HL-60 (cell line): Measurements from ENCODE around the gene ANKRD53.

Experiments used
- DNase-seq, 2 experiments: peaks; one replicate each; pipeline ENCODE4 v3.0.0-alpha.2; 2010 to 2020; ENCODE audit warnings: low read depth in 1 of 2, low spot score in 1 of 2
- H3K27ac ChIP-seq: fragments of 250-450 bp; sonication (Bioruptor Pico); replicated peaks from 2 replicates; pipeline ENCODE4 v1.5.1; 2020; ENCODE audit warnings: mild to moderate bottlenecking, moderate library complexity
- H3K27me3 ChIP-seq: fragments of 250-450 bp; sonication (Bioruptor Pico); 2 replicates; pipeline ENCODE4 v1.5.1; 2021; ENCODE audit warnings: mild to moderate bottlenecking, moderate library complexity; ENCODE audit not compliant: insufficient read depth, poor library complexity, severe bottlenecking
- H3K4me3 ChIP-seq: replicated peaks from 2 replicates; pipeline ENCODE4 v1.5.1; 2011; ENCODE audit warnings: mild to moderate bottlenecking, control low read depth, low read length; ENCODE audit not compliant: insufficient read depth
- GABPA ChIP-seq: IDR thresholded peaks from 2 replicates; pipeline ENCODE4 v1.6.1; 2012; ENCODE audit warnings: low read depth
- POLR2AphosphoS5 ChIP-seq: IDR thresholded peaks from 2 replicates; pipeline ENCODE4 v1.6.1; 2012; ENCODE audit warnings: low read depth
- SPI1 ChIP-seq: IDR thresholded peaks from 2 replicates; pipeline ENCODE4 v1.6.1; 2012; ENCODE audit warnings: low read depth, mild to moderate bottlenecking, borderline replicate concordance
- long read RNA-seq: library from polyadenylated mRNA; unstranded; transcript quantifications from one replicate; pipeline ENCODE4 v2.0.0, GENCODE V29; 2020
- TF ChIP-seq, protein P1 (sequence below): IDR thresholded peaks from one replicate; pipeline ENCODE4 v1.5.1; 2011; ENCODE audit warnings: low read length, control low read depth, inconsistent platforms; ENCODE audit not compliant: insufficient read depth
- TF ChIP-seq, protein P2 (sequence below): IDR thresholded peaks from 2 replicates; pipeline ENCODE4 v1.6.1; 2012; ENCODE audit warnings: low read depth; ENCODE audit not compliant: insufficient replicate concordance

ANKRD53 gene, protein sequence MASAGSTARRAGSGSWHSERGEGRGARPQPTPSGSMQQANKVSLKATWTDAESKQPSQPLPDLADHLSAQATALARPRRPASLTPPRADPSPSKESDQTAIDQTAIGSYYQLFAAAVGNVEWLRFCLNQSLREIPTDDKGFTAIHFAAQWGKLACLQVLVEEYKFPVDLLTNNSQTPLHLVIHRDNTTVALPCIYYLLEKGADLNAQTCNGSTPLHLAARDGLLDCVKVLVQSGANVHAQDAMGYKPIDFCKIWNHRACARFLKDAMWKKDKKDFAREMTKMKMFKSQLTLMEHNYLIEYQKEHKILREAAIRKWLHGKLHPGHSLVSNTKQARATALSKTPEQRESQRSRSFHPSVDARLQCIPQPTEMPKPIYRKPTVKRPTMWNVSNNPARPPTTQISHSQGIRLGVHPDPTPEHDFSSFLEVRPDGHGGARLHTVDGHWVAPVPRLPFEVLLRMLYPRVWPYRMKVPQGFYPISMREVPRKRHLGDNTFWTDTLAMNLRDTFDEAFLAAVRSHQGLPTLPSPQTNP
- long read RNA-seq: 0 reads

DNA sequence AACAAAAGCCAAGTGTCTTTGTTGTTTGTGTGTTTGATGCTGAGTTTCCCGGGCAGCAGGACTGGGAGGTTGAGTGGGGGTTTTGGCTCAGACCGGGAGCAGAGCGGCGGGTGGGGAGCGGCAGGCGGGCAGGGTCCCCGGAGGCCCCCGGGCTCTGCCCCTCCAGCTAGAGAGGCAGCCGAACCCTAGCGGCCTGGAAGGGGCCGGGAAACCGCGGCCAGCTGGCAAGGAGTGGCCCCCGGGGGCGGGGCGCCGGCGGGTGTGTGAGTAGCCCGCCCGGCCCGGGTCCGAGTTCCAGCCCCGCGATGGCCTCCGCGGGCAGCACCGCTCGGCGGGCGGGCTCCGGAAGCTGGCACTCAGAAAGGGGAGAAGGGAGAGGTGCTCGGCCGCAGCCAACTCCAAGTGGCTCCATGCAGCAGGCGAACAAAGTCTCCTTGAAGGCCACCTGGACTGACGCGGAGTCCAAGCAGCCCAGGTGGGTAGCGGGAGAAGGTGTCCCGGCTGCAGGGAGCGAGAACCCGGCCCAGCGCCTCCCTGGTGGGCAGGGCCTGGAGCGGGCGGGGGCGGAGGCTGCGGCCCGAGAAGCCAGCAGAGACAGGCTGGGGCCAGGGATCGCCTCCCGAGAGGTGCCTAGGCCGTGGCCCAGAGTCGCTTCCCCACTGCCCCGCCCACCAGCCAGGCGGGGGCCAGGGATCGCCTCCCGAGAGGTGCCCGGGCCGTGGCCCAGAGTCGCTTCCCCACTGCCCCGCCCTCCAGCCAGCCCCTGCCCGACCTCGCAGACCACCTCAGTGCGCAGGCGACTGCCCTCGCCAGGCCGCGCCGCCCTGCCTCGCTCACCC is at the start of gene ANKRD53:
TSS of gene ANKRD53 (plus strand) at position 290 of the 839 bp plus-strand sequence. CDS start at position 306, 16 bp downstream.
- DNase-seq: no peak
- Histone ChIP-seq H3K27ac (no peak within 1 kb of the TSS), H3K4me3 (no peak within 1 kb of the TSS), H3K27me3 (peaks cover 2% of the 10 kb centered on the region)
- no peak for TF ChIP-seq POLR2AphosphoS5
- TF ChIP-seq, protein P1, sequence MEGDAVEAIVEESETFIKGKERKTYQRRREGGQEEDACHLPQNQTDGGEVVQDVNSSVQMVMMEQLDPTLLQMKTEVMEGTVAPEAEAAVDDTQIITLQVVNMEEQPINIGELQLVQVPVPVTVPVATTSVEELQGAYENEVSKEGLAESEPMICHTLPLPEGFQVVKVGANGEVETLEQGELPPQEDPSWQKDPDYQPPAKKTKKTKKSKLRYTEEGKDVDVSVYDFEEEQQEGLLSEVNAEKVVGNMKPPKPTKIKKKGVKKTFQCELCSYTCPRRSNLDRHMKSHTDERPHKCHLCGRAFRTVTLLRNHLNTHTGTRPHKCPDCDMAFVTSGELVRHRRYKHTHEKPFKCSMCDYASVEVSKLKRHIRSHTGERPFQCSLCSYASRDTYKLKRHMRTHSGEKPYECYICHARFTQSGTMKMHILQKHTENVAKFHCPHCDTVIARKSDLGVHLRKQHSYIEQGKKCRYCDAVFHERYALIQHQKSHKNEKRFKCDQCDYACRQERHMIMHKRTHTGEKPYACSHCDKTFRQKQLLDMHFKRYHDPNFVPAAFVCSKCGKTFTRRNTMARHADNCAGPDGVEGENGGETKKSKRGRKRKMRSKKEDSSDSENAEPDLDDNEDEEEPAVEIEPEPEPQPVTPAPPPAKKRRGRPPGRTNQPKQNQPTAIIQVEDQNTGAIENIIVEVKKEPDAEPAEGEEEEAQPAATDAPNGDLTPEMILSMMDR: no peak
- no peak for TF ChIP-seq GABPA
- no peak for TF ChIP-seq SPI1
- TF ChIP-seq, protein P2, sequence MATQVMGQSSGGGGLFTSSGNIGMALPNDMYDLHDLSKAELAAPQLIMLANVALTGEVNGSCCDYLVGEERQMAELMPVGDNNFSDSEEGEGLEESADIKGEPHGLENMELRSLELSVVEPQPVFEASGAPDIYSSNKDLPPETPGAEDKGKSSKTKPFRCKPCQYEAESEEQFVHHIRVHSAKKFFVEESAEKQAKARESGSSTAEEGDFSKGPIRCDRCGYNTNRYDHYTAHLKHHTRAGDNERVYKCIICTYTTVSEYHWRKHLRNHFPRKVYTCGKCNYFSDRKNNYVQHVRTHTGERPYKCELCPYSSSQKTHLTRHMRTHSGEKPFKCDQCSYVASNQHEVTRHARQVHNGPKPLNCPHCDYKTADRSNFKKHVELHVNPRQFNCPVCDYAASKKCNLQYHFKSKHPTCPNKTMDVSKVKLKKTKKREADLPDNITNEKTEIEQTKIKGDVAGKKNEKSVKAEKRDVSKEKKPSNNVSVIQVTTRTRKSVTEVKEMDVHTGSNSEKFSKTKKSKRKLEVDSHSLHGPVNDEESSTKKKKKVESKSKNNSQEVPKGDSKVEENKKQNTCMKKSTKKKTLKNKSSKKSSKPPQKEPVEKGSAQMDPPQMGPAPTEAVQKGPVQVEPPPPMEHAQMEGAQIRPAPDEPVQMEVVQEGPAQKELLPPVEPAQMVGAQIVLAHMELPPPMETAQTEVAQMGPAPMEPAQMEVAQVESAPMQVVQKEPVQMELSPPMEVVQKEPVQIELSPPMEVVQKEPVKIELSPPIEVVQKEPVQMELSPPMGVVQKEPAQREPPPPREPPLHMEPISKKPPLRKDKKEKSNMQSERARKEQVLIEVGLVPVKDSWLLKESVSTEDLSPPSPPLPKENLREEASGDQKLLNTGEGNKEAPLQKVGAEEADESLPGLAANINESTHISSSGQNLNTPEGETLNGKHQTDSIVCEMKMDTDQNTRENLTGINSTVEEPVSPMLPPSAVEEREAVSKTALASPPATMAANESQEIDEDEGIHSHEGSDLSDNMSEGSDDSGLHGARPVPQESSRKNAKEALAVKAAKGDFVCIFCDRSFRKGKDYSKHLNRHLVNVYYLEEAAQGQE: no peak

DNA sequence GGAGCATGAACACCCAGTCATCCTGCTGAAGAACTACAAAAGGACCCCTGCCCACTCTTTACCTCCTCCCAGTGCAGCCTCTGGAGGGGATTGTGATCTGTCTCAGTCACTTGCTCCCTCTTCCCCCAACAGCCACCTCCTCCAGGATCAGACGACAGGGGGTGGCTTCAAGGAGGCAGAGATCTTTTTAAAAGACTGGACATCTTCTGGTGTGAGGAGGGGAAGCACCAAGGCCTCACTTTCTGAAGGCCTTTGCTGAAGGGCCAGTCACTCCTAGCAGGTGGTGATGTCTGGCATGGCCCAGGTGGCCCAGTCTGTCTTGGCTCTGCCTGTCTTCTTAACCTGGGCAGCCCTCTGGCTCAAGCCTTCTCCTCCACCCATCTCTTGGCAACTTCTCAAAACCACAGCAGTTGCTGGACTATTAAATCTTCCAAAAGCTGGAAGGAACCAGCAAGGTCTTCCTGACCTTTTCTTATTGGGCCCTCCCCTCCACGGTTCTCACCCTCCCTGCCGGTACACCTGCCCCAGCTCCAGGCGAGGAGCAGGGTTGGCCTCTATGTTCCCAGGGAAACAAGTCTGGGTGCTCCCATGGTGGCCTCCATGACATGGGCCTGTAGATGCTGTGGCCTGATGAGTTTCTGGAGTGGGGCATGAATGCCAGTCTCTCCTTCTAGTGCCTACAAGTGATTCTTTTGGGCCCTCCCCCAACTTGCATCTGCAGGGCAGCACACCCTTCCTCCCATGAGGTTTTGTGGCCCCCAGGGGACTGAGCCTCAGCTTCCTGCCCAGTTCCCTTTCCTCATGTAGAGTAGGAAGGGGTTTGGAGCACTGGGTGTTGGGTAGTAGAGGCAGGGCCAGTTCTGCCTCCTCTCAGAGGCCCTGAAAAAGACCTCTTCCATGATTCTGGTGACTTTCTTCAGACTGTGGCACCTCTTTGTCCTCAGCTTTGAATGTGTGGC is 47.8 kb upstream of the ANKRD53 start:
- TF ChIP-seq SPI1: no peak
- TF ChIP-seq, protein P2: no peak
- no peak for TF ChIP-seq POLR2AphosphoS5
- no peak for TF ChIP-seq GABPA
- TF ChIP-seq, protein P1: no peak
- no peak for DNase-seq
- H3K4me3 ChIP-seq: no peak overlapping the region
- no peak overlapping the region for H3K27ac ChIP-seq
- peaks cover 8% of the 10 kb centered on the region for H3K27me3 ChIP-seq

DNA sequence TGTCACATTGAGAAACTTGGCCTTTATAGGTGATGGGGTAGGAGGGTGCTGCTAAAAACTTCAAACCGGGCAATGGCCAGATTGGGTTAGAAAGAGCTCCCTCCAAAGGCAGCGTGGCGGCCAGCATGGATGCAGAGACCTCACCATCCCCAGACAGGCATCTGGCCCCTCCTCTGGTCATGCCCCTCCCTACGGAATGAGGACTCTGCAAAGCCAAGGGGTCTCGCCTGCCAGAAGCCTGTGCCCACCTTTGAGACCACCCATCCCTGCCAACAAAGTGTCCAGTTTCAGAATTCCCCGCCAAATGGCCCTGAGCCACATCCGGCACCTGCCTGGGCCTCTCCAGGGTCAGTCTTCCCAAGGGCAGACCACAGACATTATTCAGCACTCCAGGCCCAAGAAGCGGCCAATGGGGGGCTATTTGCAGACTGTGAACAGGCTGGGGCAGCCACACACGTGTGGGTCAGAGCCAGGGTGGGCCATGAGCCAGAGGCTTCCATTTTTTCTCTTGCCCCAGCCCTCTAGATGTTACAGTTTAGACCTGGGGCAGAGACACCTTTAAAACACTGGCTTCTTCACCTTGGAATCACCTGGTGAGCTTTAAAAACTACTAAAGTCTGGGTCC is 46.9 kb upstream of the ANKRD53 start:
- no peak overlapping the region for H3K4me3 ChIP-seq
- TF ChIP-seq SPI1: no peak
- TF ChIP-seq, protein P2: no peak
- TF ChIP-seq GABPA: no peak
- no peak for TF ChIP-seq POLR2AphosphoS5
- TF ChIP-seq, protein P1: no peak
- H3K27ac ChIP-seq: no peak overlapping the region
- no peak for DNase-seq
- peaks cover 5% of the 10 kb centered on the region for H3K27me3 ChIP-seq
